ENCODE data around the gene CNIH2.

GRCh38 chr11:66313321-66314185 lies 35.6 kb downstream of the CNIH2 start:
- TF ChIP-seq CTCF (IDR thresholded peaks at IDR 0.05): no peak
- TF ChIP-seq EP300 (IDR thresholded peaks at IDR 0.05; ENCODE audit: low read depth): no peak
- no peak for TF ChIP-seq POLR2A (IDR thresholded peaks at IDR 0.05)
